ENCODE measurements around the gene KAZALD1. TPM values are rescaled to one million over a fixed set of nuclear protein-coding genes. Genes with fewer than 3 reads are reported as not detected.

Gene KAZALD1
- polyA plus RNA-seq, 2 donors = 0.81 to 1.4 TPM

DNA sequence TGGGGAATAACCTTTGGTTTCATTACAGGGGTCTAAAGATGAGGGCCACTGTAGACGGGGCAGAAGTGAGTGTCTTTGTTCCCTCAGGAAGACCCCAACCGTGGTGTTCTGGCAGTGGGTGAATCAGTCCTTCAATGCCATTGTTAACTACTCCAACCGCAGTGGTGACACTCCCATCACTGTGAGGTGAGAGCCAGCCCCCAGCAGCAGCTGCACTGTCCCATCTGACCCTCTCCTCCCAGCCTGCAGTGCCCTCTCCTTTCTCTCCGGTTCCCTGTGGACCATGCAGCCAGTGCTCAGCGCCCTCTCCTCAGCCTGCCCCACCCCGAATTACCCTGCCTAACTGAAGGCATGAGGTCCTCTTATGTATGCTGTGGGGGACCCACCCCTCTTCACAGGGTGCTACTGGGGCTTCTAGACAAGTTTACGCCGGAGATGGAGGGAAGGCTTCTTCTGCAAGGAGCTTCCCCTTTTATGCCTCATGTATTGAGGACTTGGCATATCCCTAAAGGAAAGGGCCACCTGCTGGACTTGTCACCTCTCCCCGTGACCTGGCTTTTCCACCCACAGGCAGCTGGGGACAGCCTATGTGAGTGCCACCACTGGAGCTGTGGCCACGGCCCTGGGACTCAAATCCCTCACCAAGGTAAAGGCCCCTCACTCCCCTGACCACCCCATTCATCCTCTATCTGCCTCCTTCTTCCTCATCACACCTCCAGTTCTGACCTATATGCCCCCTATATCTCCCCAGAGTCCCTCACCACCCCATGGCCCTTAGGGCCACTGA lies 25.7 kb upstream of the KAZALD1 start:
- Histone ChIP-seq H3K27ac (ENCODE audit: low read depth in 2 of 2, low read length in 1 of 2) (no peak overlapping the region), H3K9me3 (ENCODE audit: control insufficient read depth in 2 of 2, insufficient read depth in 1 of 2, low read depth in 1 of 2, low read length in 1 of 2) (no peaks in the 10 kb centered on the region), H3K4me3 (ENCODE audit: low read depth in 1 of 2, low read length in 2 of 2) (no peak overlapping the region), H3K4me1 (ENCODE audit: control insufficient read depth in 2 of 2, insufficient read depth in 2 of 2, low read length in 1 of 2) (peaks cover 3 to 9% of the 10 kb centered on the region in 2 donors), H3K27me3 (ENCODE audit: control insufficient read depth in 1 of 2, insufficient read depth in 2 of 2, low read length in 2 of 2) (no peaks in the 10 kb centered on the region), H3K36me3 (ENCODE audit: control insufficient read depth in 2 of 2, insufficient read depth in 2 of 2, low read length in 1 of 2) (peaks cover 7 to 22% of the 10 kb centered on the region in 2 donors)
- WGBS, 2 donors = 83 to 85% methylated on average over 9 to 10 of the region's 10 CpGs

DNA sequence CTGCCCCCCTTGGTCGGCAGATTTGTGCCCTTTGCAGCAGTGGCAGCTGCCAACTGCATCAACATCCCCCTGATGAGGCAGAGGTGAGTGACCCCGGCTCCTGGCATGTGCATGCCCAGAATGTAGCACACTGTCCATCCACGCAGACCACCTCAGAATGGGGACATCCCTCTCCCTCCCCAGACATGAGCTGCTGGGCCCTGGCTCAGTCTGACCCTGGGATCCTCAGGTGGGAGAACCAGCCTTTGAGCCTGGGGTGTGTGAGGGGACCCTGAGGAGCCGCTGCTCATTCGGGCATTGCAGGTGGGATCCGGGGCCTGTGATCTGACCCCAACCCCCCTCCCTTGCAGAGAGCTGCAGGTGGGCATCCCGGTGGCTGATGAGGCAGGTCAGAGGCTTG lies 25.1 kb upstream of the KAZALD1 start:
- Histone ChIP-seq H3K27ac (ENCODE audit: low read depth in 2 of 2, low read length in 1 of 2) (no peak overlapping the region), H3K4me1 (ENCODE audit: control insufficient read depth in 2 of 2, insufficient read depth in 2 of 2, low read length in 1 of 2) (peaks cover 3 to 7% of the 10 kb centered on the region in 2 donors), H3K9me3 (ENCODE audit: control insufficient read depth in 2 of 2, insufficient read depth in 1 of 2, low read depth in 1 of 2, low read length in 1 of 2) (no peaks in the 10 kb centered on the region), H3K36me3 (ENCODE audit: control insufficient read depth in 2 of 2, insufficient read depth in 2 of 2, low read length in 1 of 2) (peaks cover 7 to 22% of the 10 kb centered on the region in 2 donors), H3K4me3 (ENCODE audit: low read depth in 1 of 2, low read length in 2 of 2) (no peak overlapping the region), H3K27me3 (ENCODE audit: control insufficient read depth in 1 of 2, insufficient read depth in 2 of 2, low read length in 2 of 2) (no peaks in the 10 kb centered on the region)
- 78 to 81% methylated on average over 7 of the region's 7 CpGs for WGBS, 2 donors

- Histone ChIP-seq H3K27ac (ENCODE audit: low read depth in 2 of 2, low read length in 1 of 2) (no peak overlapping the region), H3K9me3 (ENCODE audit: control insufficient read depth in 2 of 2, insufficient read depth in 1 of 2, low read depth in 1 of 2, low read length in 1 of 2) (no peaks in the 10 kb centered on the region), H3K36me3 (ENCODE audit: control insufficient read depth in 2 of 2, insufficient read depth in 2 of 2, low read length in 1 of 2) (peaks cover 7 to 22% of the 10 kb centered on the region in 2 donors), H3K4me3 (ENCODE audit: low read depth in 1 of 2, low read length in 2 of 2) (no peak overlapping the region), H3K4me1 (ENCODE audit: control insufficient read depth in 2 of 2, insufficient read depth in 2 of 2, low read length in 1 of 2) (peaks cover 0 to 6% of the 10 kb centered on the region in 2 donors), H3K27me3 (ENCODE audit: control insufficient read depth in 1 of 2, insufficient read depth in 2 of 2, low read length in 2 of 2) (no peaks in the 10 kb centered on the region)
- 68 to 81% methylated on average over 5 of the region's 5 CpGs for WGBS, 2 donors
Observed at GRCh38 chr10:101038484-101038883, 23.3 kb upstream of the KAZALD1 start.

DNA sequence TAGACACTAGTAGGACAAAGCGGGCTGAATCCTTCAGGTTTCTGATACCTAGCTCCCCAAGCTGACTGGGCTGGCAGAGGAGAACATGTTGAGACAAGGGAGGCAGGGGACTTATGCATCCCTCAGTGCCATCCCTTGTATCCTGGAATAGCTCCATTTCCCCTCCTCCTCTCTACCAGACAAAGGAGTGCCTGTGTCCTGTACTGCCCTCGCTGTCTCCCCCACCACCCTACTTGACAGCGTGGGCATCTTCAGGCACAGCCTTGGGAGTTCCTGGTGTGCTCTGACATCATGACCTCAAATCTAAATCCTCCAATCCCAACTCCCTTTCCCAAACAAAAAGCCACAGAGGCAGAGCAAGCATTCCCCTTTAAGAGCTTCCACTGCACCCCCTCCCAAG lies 21.7 kb upstream of the KAZALD1 start:
- Histone ChIP-seq H3K9me3 (ENCODE audit: control insufficient read depth in 2 of 2, insufficient read depth in 1 of 2, low read depth in 1 of 2, low read length in 1 of 2) (no peaks in the 10 kb centered on the region), H3K4me3 (ENCODE audit: low read depth in 1 of 2, low read length in 2 of 2) (no peak overlapping the region), H3K27me3 (ENCODE audit: control insufficient read depth in 1 of 2, insufficient read depth in 2 of 2, low read length in 2 of 2) (no peaks in the 10 kb centered on the region), H3K27ac (ENCODE audit: low read depth in 2 of 2, low read length in 1 of 2) (no peak overlapping the region), H3K36me3 (ENCODE audit: control insufficient read depth in 2 of 2, insufficient read depth in 2 of 2, low read length in 1 of 2) (peaks cover 6 to 22% of the 10 kb centered on the region in 2 donors), H3K4me1 (ENCODE audit: control insufficient read depth in 2 of 2, insufficient read depth in 2 of 2, low read length in 1 of 2) (peaks cover 0 to 7% of the 10 kb centered on the region in 2 donors)
- WGBS, 2 donors = 94 to 95% methylated on average over 3 of the region's 3 CpGs

DNA sequence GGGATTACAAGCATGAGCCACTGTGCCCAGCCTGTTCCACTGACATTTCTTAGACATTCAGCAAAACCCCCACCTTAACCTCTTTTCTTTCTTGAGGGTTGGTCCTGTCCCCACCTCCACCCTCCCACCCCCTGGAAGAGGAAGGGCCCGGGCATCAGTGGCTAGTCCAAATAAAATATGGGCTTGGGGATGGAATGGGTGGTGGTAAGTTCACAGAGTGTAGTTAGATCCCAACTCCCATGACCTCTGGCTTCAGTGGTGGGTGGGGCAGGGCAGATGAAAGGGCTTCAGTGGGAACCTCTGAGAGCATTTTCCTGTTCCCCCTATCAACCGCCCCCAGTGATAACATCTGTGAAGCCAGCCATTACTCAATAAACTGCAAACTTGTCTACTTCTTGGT lies 20.9 kb upstream of the KAZALD1 start:
- peaks cover 0 to 7% of the 10 kb centered on the region in 2 donors for H3K4me1 ChIP-seq (ENCODE audit: control insufficient read depth in 2 of 2, insufficient read depth in 2 of 2, low read length in 1 of 2)

DNA sequence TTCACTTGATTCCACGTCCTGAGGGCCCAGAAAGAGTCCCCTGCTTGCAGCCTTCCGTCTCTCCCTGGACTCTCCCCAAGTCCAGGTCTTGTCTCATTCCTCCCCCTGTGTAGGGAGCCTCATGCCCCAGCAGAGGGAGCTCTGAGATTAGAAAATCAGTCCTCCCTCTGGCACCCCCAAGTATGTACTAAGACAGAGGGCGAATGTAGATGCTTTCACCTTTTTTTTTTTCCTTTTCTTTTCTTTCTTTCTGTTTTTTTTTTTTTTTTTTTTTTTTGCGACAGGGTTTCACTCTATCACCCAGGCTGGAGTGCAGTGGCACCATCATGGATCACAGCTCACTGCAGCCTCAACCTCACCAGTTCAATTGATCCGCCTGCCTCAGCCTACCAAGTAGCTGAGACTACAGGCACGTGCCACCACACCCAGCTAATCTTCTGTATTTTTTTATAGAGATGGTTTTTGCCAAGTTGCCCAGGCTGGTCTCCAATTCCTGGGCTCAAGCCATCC lies 20.5 kb upstream of the KAZALD1 start:
- H3K27me3 ChIP-seq (ENCODE audit: control insufficient read depth in 1 of 2, insufficient read depth in 2 of 2, low read length in 2 of 2) = no peaks in the 10 kb centered on the region
- no peak overlapping the region for H3K27ac ChIP-seq (ENCODE audit: low read depth in 2 of 2, low read length in 1 of 2)
- H3K9me3 ChIP-seq (ENCODE audit: control insufficient read depth in 2 of 2, insufficient read depth in 1 of 2, low read depth in 1 of 2, low read length in 1 of 2) = no peaks in the 10 kb centered on the region
- 24% methylated on average over 6 of the region's 6 CpGs for WGBS, 2 donors
- H3K4me1 ChIP-seq (ENCODE audit: control insufficient read depth in 2 of 2, insufficient read depth in 2 of 2, low read length in 1 of 2) = peaks cover 0 to 7% of the 10 kb centered on the region in 2 donors
- H3K36me3 ChIP-seq (ENCODE audit: control insufficient read depth in 2 of 2, insufficient read depth in 2 of 2, low read length in 1 of 2) = peaks cover 3 to 14% of the 10 kb centered on the region in 2 donors
- H3K4me3 ChIP-seq (ENCODE audit: low read depth in 1 of 2, low read length in 2 of 2) = no peak overlapping the region

More for the DNA sequence above, 20.9 kb upstream of the KAZALD1 start:
- Histone ChIP-seq H3K4me3 (ENCODE audit: low read depth in 1 of 2, low read length in 2 of 2) (no peak overlapping the region), H3K27ac (ENCODE audit: low read depth in 2 of 2, low read length in 1 of 2) (no peak overlapping the region), H3K9me3 (ENCODE audit: control insufficient read depth in 2 of 2, insufficient read depth in 1 of 2, low read depth in 1 of 2, low read length in 1 of 2) (no peaks in the 10 kb centered on the region), H3K27me3 (ENCODE audit: control insufficient read depth in 1 of 2, insufficient read depth in 2 of 2, low read length in 2 of 2) (no peaks in the 10 kb centered on the region), H3K36me3 (ENCODE audit: control insufficient read depth in 2 of 2, insufficient read depth in 2 of 2, low read length in 1 of 2) (peaks cover 3 to 18% of the 10 kb centered on the region in 2 donors)
- WGBS, 2 donors = 38 to 40% methylated on average over 2 of the region's 2 CpGs

DNA sequence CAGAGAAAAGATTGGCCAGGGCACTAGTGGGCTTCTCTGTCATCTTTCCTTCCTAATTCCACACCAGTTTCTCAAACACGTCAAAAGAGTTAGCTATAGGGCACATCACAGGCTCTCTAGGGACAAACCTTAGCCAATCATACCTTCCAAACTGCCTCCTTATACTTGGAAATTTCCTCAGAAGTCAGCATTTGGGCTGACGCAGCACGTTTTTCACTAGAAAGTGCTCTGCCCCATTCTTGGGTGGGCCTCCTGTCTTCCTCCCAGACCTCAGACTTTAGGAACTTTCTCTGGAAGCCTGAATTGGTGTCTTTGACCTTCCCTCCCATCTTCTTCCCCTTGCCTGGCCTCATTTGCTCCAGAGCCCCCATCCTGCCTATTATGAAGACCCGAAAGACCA lies 19.7 kb upstream of the KAZALD1 start:
- no peaks in the 10 kb centered on the region for H3K9me3 ChIP-seq (ENCODE audit: control insufficient read depth in 2 of 2, insufficient read depth in 1 of 2, low read depth in 1 of 2, low read length in 1 of 2)
- H3K27ac ChIP-seq (ENCODE audit: low read depth in 2 of 2, low read length in 1 of 2) = peak overlapping the region; percentile 94 to 95
- H3K4me1 ChIP-seq (ENCODE audit: control insufficient read depth in 2 of 2, insufficient read depth in 2 of 2, low read length in 1 of 2) = peaks cover 0 to 7% of the 10 kb centered on the region in 2 donors
- peaks cover 3 to 14% of the 10 kb centered on the region in 2 donors for H3K36me3 ChIP-seq (ENCODE audit: control insufficient read depth in 2 of 2, insufficient read depth in 2 of 2, low read length in 1 of 2)
- 62% methylated on average over 4 of the region's 4 CpGs for WGBS, 2 donors
- H3K27me3 ChIP-seq (ENCODE audit: control insufficient read depth in 1 of 2, insufficient read depth in 2 of 2, low read length in 2 of 2) = no peaks in the 10 kb centered on the region
- H3K4me3 ChIP-seq (ENCODE audit: low read depth in 1 of 2, low read length in 2 of 2) = peak overlapping the region; percentile 55 to 59

GRCh38 chr10:101042667-101043362 lies 19.0 kb upstream of the KAZALD1 start:
- H3K27me3 ChIP-seq (ENCODE audit: control insufficient read depth in 1 of 2, insufficient read depth in 2 of 2, low read length in 2 of 2) = no peaks in the 10 kb centered on the region
- H3K9me3 ChIP-seq (ENCODE audit: control insufficient read depth in 2 of 2, insufficient read depth in 1 of 2, low read depth in 1 of 2, low read length in 1 of 2) = no peaks in the 10 kb centered on the region
- peak overlapping the region; percentile 55 to 59 for H3K4me3 ChIP-seq (ENCODE audit: low read depth in 1 of 2, low read length in 2 of 2)
- 3% methylated on average over 40 of the region's 40 CpGs for WGBS, 2 donors
- H3K27ac ChIP-seq (ENCODE audit: low read depth in 2 of 2, low read length in 1 of 2) = peak overlapping the region; percentile 94 to 95
- peaks cover under 1 to 8% of the 10 kb centered on the region in 2 donors for H3K36me3 ChIP-seq (ENCODE audit: control insufficient read depth in 2 of 2, insufficient read depth in 2 of 2, low read length in 1 of 2)
- H3K4me1 ChIP-seq (ENCODE audit: control insufficient read depth in 2 of 2, insufficient read depth in 2 of 2, low read length in 1 of 2) = peaks cover 0 to 7% of the 10 kb centered on the region in 2 donors

GRCh38 chr10:101043363-101043707 lies 18.5 kb upstream of the KAZALD1 start:
- peak overlapping the region; percentile 55 to 59 for H3K4me3 ChIP-seq (ENCODE audit: low read depth in 1 of 2, low read length in 2 of 2)

More at GRCh38 chr10:101043363-101043707, 18.5 kb upstream of the KAZALD1 start:
- peaks cover 0 to 7% of the 10 kb centered on the region in 2 donors for H3K4me1 ChIP-seq (ENCODE audit: control insufficient read depth in 2 of 2, insufficient read depth in 2 of 2, low read length in 1 of 2)
- no peaks in the 10 kb centered on the region for H3K9me3 ChIP-seq (ENCODE audit: control insufficient read depth in 2 of 2, insufficient read depth in 1 of 2, low read depth in 1 of 2, low read length in 1 of 2)
- H3K27ac ChIP-seq (ENCODE audit: low read depth in 2 of 2, low read length in 1 of 2) = peak overlapping the region; percentile 94 to 95
- peaks cover 0 to 4% of the 10 kb centered on the region in 2 donors for H3K36me3 ChIP-seq (ENCODE audit: control insufficient read depth in 2 of 2, insufficient read depth in 2 of 2, low read length in 1 of 2)
- H3K27me3 ChIP-seq (ENCODE audit: control insufficient read depth in 1 of 2, insufficient read depth in 2 of 2, low read length in 2 of 2) = no peaks in the 10 kb centered on the region
- 22 to 24% methylated on average over 2 of the region's 2 CpGs for whole genome bisulfite sequencing, 2 donors
